Choroid plexus epithelial cell (primary cell): Measurements from ENCODE around the gene AGAP9.

ENCODE experiments used
- DNase-seq: peaks from one replicate; pipeline ENCODE4 v3.0.0-alpha.2; 2010; ENCODE audit warnings: low read depth
- H3K4me3 ChIP-seq: 2 replicates; pipeline ENCODE4 v1.5.1; 2011; ENCODE audit warnings: low read depth, mild to moderate bottlenecking, control low read depth, low read length, moderate library complexity
- CTCF ChIP-seq: conservative IDR thresholded peaks from 2 replicates; pipeline ENCODE4 v1.5.1; 2011; ENCODE audit warnings: low read depth, mild to moderate bottlenecking, control low read depth, inconsistent platforms, low read length, moderate library complexity

The AGAP9 gene

GRCh38 chr10:47452495-47453140, 70.8 kb downstream of the AGAP9 start:
- no peak overlapping the region for H3K4me3 ChIP-seq
- no peak for DNase-seq
- no peak for TF ChIP-seq CTCF

- no peak for DNase-seq
- TF ChIP-seq CTCF, result no peak
- H3K4me3 ChIP-seq, result no peak overlapping the region
Observed at GRCh38 chr10:47451998-47452494, 71.4 kb downstream of the AGAP9 start.
